22Rv1 (cell line): ENCODE measurements around the gene ZSCAN21.

Source experiments
- ZFX ChIP-seq: fragments of 450-650 bp; IDR thresholded peaks from 2 replicates; pipeline ENCODE4 v1.6.1; 2017; ENCODE audit warnings: antibody characterized with exemption, borderline replicate concordance
- TF ChIP-seq, protein P1 (sequence below): fragments of 450-650 bp; IDR thresholded peaks from 2 replicates; pipeline ENCODE4 v1.5.1; 2017; ENCODE audit warnings: mild to moderate bottlenecking

DNA sequence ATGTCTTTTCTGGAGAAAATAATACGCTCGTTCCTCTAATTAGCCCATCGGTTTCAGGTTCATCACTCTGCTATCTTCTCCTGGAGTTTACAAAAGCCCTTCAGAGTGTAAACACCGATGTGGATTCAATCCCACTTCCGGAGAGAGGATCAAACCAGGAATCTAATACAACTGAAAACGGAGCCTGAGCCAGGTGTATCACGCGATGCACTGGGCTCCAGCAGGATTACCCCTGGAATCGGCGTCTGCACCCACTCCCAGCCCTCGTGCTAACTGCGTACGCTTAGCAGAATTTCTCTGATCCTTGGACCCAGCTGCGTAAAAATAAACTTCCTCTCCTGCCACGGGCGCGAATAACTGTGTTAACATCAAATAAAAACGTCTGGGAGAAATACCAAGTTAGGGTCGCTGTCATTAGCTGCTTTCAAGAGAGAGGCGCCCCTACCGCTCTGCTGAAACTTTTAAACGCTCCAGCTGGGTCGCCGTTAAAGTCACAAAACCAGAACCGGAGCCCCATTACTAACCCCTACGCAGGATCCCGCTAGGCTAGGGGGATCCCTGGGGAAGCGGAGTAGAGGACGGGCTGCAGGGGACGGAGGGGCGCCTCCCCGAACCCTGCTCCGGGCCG lies 31.4 kb downstream of the ZSCAN21 start:
- TF ChIP-seq, protein P1, sequence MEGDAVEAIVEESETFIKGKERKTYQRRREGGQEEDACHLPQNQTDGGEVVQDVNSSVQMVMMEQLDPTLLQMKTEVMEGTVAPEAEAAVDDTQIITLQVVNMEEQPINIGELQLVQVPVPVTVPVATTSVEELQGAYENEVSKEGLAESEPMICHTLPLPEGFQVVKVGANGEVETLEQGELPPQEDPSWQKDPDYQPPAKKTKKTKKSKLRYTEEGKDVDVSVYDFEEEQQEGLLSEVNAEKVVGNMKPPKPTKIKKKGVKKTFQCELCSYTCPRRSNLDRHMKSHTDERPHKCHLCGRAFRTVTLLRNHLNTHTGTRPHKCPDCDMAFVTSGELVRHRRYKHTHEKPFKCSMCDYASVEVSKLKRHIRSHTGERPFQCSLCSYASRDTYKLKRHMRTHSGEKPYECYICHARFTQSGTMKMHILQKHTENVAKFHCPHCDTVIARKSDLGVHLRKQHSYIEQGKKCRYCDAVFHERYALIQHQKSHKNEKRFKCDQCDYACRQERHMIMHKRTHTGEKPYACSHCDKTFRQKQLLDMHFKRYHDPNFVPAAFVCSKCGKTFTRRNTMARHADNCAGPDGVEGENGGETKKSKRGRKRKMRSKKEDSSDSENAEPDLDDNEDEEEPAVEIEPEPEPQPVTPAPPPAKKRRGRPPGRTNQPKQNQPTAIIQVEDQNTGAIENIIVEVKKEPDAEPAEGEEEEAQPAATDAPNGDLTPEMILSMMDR, result no peak
- no peak for TF ChIP-seq ZFX
